Measurements from ENCODE around the gene ADAMTS13. TPM values are rescaled to one million over a fixed set of nuclear protein-coding genes. Genes with fewer than 3 reads are reported as not detected.
"Not testable (repeated sequence)": the region's sequence is repeated elsewhere in the genome, so short reads cannot be mapped to it uniquely, and the experiment has no call there.

ADAMTS13 gene
- total and polyA plus RNA-seq, 2 experiments from 2014 or later: 10.1 to 16.9 TPM

DNA sequence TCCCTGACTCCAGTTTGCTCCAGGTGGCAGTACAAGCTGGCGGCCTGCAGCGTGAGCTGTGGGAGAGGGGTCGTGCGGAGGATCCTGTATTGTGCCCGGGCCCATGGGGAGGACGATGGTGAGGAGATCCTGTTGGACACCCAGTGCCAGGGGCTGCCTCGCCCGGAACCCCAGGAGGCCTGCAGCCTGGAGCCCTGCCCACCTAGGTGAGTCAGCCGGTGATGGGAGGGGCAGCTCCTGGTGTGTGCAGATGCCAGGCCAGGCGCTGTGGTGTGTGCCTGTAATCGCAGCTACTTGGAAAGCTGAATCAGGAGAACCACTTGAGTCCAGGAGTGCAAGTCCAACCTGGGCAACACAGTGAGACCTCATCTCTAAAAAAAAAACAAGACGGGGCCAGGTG, 27.6 kb downstream of the ADAMTS13 start:
- no peaks in the 10 kb centered on the region for H3K27me3 ChIP-seq
- no peaks in the 10 kb centered on the region for H3K36me3 ChIP-seq
- no peak overlapping the region for H3K4me3 ChIP-seq
- H3K9me3 ChIP-seq (ENCODE audit: low read depth): no peaks in the 10 kb centered on the region
- no peak overlapping the region for H3K27ac ChIP-seq
- TF ChIP-seq, protein P1, sequence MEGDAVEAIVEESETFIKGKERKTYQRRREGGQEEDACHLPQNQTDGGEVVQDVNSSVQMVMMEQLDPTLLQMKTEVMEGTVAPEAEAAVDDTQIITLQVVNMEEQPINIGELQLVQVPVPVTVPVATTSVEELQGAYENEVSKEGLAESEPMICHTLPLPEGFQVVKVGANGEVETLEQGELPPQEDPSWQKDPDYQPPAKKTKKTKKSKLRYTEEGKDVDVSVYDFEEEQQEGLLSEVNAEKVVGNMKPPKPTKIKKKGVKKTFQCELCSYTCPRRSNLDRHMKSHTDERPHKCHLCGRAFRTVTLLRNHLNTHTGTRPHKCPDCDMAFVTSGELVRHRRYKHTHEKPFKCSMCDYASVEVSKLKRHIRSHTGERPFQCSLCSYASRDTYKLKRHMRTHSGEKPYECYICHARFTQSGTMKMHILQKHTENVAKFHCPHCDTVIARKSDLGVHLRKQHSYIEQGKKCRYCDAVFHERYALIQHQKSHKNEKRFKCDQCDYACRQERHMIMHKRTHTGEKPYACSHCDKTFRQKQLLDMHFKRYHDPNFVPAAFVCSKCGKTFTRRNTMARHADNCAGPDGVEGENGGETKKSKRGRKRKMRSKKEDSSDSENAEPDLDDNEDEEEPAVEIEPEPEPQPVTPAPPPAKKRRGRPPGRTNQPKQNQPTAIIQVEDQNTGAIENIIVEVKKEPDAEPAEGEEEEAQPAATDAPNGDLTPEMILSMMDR (IDR thresholded peaks at IDR 0.05; ENCODE audit: low read depth, low read length): no peak
- no peaks in the 10 kb centered on the region for H3K4me1 ChIP-seq (ENCODE audit: low read depth)
- no peak for DNase-seq (ENCODE audit: low read depth in 1 of 2, low spot score in 1 of 2)

GRCh38 chr9:133451865-133452264, 29.7 kb downstream of the ADAMTS13 start:
- not testable (repeated sequence) for H3K27ac ChIP-seq; H3K4me1 ChIP-seq (ENCODE audit: low read depth); H3K9me3 ChIP-seq (ENCODE audit: low read depth); H3K4me3 ChIP-seq; H3K27me3 ChIP-seq; H3K36me3 ChIP-seq; DNase-seq (ENCODE audit: low read depth in 1 of 2, low spot score in 1 of 2)

DNA sequence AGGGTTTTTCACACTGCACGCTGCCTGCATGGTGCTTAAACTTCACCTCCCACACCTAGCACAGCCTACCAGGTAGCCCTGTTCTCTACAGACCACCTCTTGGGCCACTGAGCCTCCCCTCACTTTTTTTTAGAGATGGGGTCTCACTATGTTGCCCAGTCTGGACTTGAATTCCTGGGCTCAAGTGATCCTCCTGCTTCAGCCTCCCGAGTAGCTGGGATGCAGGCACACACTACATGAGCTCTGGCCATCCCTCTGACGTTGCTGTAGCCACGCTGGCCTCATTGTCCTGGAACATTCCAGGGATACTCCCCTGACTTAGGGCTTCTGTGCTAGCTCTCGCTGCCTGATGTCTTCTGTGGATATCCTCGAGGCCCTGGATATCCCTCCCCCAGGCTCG, 30.4 kb downstream of the ADAMTS13 start:
- H3K4me1 ChIP-seq (ENCODE audit: low read depth): no peaks in the 10 kb centered on the region
- H3K27ac ChIP-seq: no peak overlapping the region
- TF ChIP-seq, protein P1 (IDR thresholded peaks at IDR 0.05; ENCODE audit: low read depth, low read length): no peak
- no peaks in the 10 kb centered on the region for H3K27me3 ChIP-seq
- H3K36me3 ChIP-seq: no peaks in the 10 kb centered on the region
- H3K9me3 ChIP-seq (ENCODE audit: low read depth): no peaks in the 10 kb centered on the region
- no peak for DNase-seq (ENCODE audit: low read depth in 1 of 2, low spot score in 1 of 2)
- no peak overlapping the region for H3K4me3 ChIP-seq

GRCh38 chr9:133453651-133454050, 31.5 kb downstream of the ADAMTS13 start:
- H3K4me1 ChIP-seq (ENCODE audit: low read depth): no peaks in the 10 kb centered on the region
- TF ChIP-seq, protein P1 (IDR thresholded peaks at IDR 0.05; ENCODE audit: low read depth, low read length): no peak
- no peak overlapping the region for H3K27ac ChIP-seq
- H3K36me3 ChIP-seq: no peaks in the 10 kb centered on the region
- no peaks in the 10 kb centered on the region for H3K27me3 ChIP-seq
- peak in 1 of 2 donors; percentile 46 for DNase-seq (ENCODE audit: low read depth in 1 of 2, low spot score in 1 of 2)
- no peak overlapping the region for H3K4me3 ChIP-seq
- no peaks in the 10 kb centered on the region for H3K9me3 ChIP-seq (ENCODE audit: low read depth)

DNA sequence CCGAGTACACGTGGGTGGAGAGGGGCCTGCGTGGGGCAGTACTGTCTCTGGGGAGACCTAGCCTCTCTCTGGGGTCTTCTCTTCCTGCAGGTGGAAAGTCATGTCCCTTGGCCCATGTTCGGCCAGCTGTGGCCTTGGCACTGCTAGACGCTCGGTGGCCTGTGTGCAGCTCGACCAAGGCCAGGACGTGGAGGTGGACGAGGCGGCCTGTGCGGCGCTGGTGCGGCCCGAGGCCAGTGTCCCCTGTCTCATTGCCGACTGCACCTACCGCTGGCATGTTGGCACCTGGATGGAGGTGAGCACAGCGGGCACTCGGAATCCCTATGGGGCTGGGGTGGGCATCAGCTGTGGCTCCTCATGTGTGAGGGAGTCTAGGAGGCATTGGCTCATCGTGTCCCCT, 32.2 kb downstream of the ADAMTS13 start:
- TF ChIP-seq, protein P1 (IDR thresholded peaks at IDR 0.05; ENCODE audit: low read depth, low read length): no peak
- no peaks in the 10 kb centered on the region for H3K9me3 ChIP-seq (ENCODE audit: low read depth)

GRCh38 chr9:133454943-133455673, 32.9 kb downstream of the ADAMTS13 start:
- no peaks in the 10 kb centered on the region for H3K27me3 ChIP-seq
- H3K27ac ChIP-seq: no peak overlapping the region
- no peak overlapping the region for H3K4me3 ChIP-seq
- no peak for DNase-seq (ENCODE audit: low read depth in 1 of 2, low spot score in 1 of 2)
- TF ChIP-seq, protein P1 (IDR thresholded peaks at IDR 0.05; ENCODE audit: low read depth, low read length): no peak
- no peaks in the 10 kb centered on the region for H3K4me1 ChIP-seq (ENCODE audit: low read depth)
- no peaks in the 10 kb centered on the region for H3K36me3 ChIP-seq
- H3K9me3 ChIP-seq (ENCODE audit: low read depth): no peaks in the 10 kb centered on the region

More for the DNA sequence above, 32.2 kb downstream of the ADAMTS13 start:
- H3K27ac ChIP-seq: no peak overlapping the region
- no peak overlapping the region for H3K4me3 ChIP-seq
- no peaks in the 10 kb centered on the region for H3K4me1 ChIP-seq (ENCODE audit: low read depth)
- no peaks in the 10 kb centered on the region for H3K27me3 ChIP-seq
- H3K36me3 ChIP-seq: no peaks in the 10 kb centered on the region
- DNase-seq (ENCODE audit: low read depth in 1 of 2, low spot score in 1 of 2): no peak

Data from cardiac muscle cell (in vitro differentiated cells and primary cell).